Skeletal muscle satellite cell (primary cell): Measurements from ENCODE around the gene SLC66A2.
"Not testable (repeated sequence)": the region's sequence is repeated elsewhere in the genome, so short reads cannot be mapped to it uniquely, and the experiment has no call there.

Experiments used
- H3K27me3 ChIP-seq: 2 replicates; pipeline ENCODE4 v1.7.0; 2013; ENCODE audit warnings: low read length; ENCODE audit not compliant: control insufficient read depth, insufficient read depth
- H3K36me3 ChIP-seq: 2 replicates; pipeline ENCODE4 v1.7.0; 2013; ENCODE audit warnings: mild to moderate bottlenecking, control low read depth, low read length; ENCODE audit not compliant: insufficient read depth
- H3K4me1 ChIP-seq: 2 replicates; pipeline ENCODE4 v1.7.0; 2013; ENCODE audit warnings: low read length; ENCODE audit not compliant: control insufficient read depth, insufficient read depth
- H3K4me2 ChIP-seq: 2 replicates; pipeline ENCODE4 v1.7.0; 2013; ENCODE audit warnings: mild to moderate bottlenecking, low read length
- H3K4me3 ChIP-seq: 2 replicates; pipeline ENCODE4 v1.7.0; 2013; ENCODE audit warnings: low read length
- H3K9ac ChIP-seq: 2 replicates; pipeline ENCODE4 v1.7.0; 2013; ENCODE audit warnings: mild to moderate bottlenecking, low read depth, low read length, moderate library complexity
- H3K9me3 ChIP-seq: replicated peaks from 2 replicates; pipeline ENCODE4 v1.7.0; 2013; ENCODE audit warnings: mild to moderate bottlenecking, control low read depth, low read length

The SLC66A2 gene

GRCh38 chr18:79887181-79888000 lies 64.1 kb downstream of the SLC66A2 start:
- Histone ChIP-seq H3K27me3 (no peaks in the 10 kb centered on the region), H3K36me3 (no peaks in the 10 kb centered on the region), H3K4me1 (no peaks in the 10 kb centered on the region), H3K9me3 (peaks cover 25% of the 10 kb centered on the region), H3K4me2 (no peak overlapping the region), H3K9ac (no peak overlapping the region), H3K4me3 (no peak overlapping the region)

- H3K9ac ChIP-seq = no peak overlapping the region
- no peak overlapping the region for H3K4me2 ChIP-seq
- H3K4me1 ChIP-seq = no peaks in the 10 kb centered on the region
- H3K36me3 ChIP-seq = no peaks in the 10 kb centered on the region
- no peak overlapping the region for H3K4me3 ChIP-seq
- peaks cover 14% of the 10 kb centered on the region for H3K27me3 ChIP-seq
- peaks cover 14% of the 10 kb centered on the region for H3K9me3 ChIP-seq
Observed at GRCh38 chr18:79884963-79885728, 66.3 kb downstream of the SLC66A2 start.

- H3K36me3 ChIP-seq = no peaks in the 10 kb centered on the region
- H3K4me3 ChIP-seq = no peak overlapping the region
- no peaks in the 10 kb centered on the region for H3K4me1 ChIP-seq
- no peak overlapping the region for H3K4me2 ChIP-seq
- H3K9ac ChIP-seq = no peak overlapping the region
- peaks cover 14% of the 10 kb centered on the region for H3K27me3 ChIP-seq
- H3K9me3 ChIP-seq = peaks cover 7% of the 10 kb centered on the region
Observed at GRCh38 chr18:79884294-79884962, 67.0 kb downstream of the SLC66A2 start.

- H3K9ac ChIP-seq = no peak overlapping the region
- H3K4me1 ChIP-seq = no peaks in the 10 kb centered on the region
- H3K4me3 ChIP-seq = no peak overlapping the region
- peaks cover 21% of the 10 kb centered on the region for H3K27me3 ChIP-seq
- no peaks in the 10 kb centered on the region for H3K36me3 ChIP-seq
- no peak overlapping the region for H3K4me2 ChIP-seq
- H3K9me3 ChIP-seq = peaks cover 3% of the 10 kb centered on the region
Observed at GRCh38 chr18:79883461-79884293, 67.8 kb downstream of the SLC66A2 start.

- peaks cover 29% of the 10 kb centered on the region for H3K27me3 ChIP-seq
- H3K9me3 ChIP-seq = peaks cover 3% of the 10 kb centered on the region
- H3K4me1 ChIP-seq = peaks cover 4% of the 10 kb centered on the region
- no peaks in the 10 kb centered on the region for H3K36me3 ChIP-seq
- no peak overlapping the region for H3K4me2 ChIP-seq
- H3K4me3 ChIP-seq = no peak overlapping the region
- H3K9ac ChIP-seq = no peak overlapping the region
Observed at GRCh38 chr18:79882522-79883241, 68.8 kb downstream of the SLC66A2 start.

- H3K27me3 ChIP-seq = peaks cover 39% of the 10 kb centered on the region
- H3K4me2 ChIP-seq = no peak overlapping the region
- peaks cover 3% of the 10 kb centered on the region for H3K9me3 ChIP-seq
- H3K9ac ChIP-seq = no peak overlapping the region
- no peak overlapping the region for H3K4me3 ChIP-seq
- no peaks in the 10 kb centered on the region for H3K36me3 ChIP-seq
- H3K4me1 ChIP-seq = peaks cover 5% of the 10 kb centered on the region
Observed at GRCh38 chr18:79881695-79882094, 69.8 kb downstream of the SLC66A2 start.

GRCh38 chr18:79879566-79879965 lies 71.9 kb downstream of the SLC66A2 start:
- peaks cover 60% of the 10 kb centered on the region for H3K27me3 ChIP-seq
- H3K4me1 ChIP-seq = peaks cover 5% of the 10 kb centered on the region
- no peaks in the 10 kb centered on the region for H3K36me3 ChIP-seq
- no peak overlapping the region for H3K4me3 ChIP-seq
- no peak overlapping the region for H3K9ac ChIP-seq
- H3K9me3 ChIP-seq = no peaks in the 10 kb centered on the region
- no peak overlapping the region for H3K4me2 ChIP-seq

- Histone ChIP-seq H3K4me2 (no peak overlapping the region), H3K27me3 (peaks cover 62% of the 10 kb centered on the region), H3K9me3 (no peaks in the 10 kb centered on the region), H3K9ac (no peak overlapping the region), H3K36me3 (no peaks in the 10 kb centered on the region), H3K4me3 (no peak overlapping the region), H3K4me1 (peaks cover 5% of the 10 kb centered on the region)
Observed at GRCh38 chr18:79878741-79879378, 72.6 kb downstream of the SLC66A2 start.

- H3K27me3 ChIP-seq = peaks cover 67% of the 10 kb centered on the region
- not testable (repeated sequence) for H3K9ac ChIP-seq, H3K4me1 ChIP-seq, H3K36me3 ChIP-seq, H3K4me3 ChIP-seq, H3K9me3 ChIP-seq, H3K4me2 ChIP-seq
Observed at GRCh38 chr18:79878246-79878645, 73.2 kb downstream of the SLC66A2 start.
